ENCODE data around the gene SLC26A8. TPM values are rescaled to one million over a fixed set of nuclear protein-coding genes. Genes with fewer than 3 reads are reported as not detected.

Gene SLC26A8
- total RNA-seq, 4 donors from 2014 or later: not detected

DNA sequence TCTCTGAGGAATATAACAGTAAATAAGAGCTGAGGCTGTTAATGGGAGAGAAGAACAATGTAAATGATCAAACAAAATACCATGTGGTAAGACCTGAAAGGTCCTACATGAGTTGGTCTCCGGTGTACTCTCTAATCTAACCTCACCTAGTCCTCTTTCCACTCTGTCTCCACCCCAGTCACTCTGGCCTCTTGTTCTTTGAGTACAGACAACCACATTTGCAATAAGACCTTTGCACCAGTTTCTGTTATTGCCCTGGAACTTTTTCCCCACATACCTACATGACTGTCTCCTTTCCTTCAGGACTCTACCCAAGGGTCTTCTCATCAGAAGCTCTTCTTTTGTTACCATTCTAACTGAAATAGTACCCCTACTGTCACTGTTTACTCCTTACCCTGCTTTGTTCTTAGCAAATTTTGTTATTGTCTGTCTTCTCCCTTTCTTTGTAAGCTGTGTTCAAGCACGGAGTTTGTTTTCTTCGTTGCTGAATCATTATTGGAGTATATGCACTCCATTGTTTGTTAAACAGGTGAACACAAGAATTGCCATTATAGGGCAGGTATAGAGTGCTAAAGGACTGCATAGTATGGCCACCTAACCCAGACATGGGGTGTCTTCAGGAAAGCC is 40.4 kb upstream of the SLC26A8 start:
- intact Hi-C loops (cut with DNase I; ENCODE audit: low total_unique reads): no loop called here
- H3K4me3 ChIP-seq (ENCODE audit: low read depth, poor library complexity, severe bottlenecking): no peak overlapping the region
- WGBS, 2 donors: 81% methylated on average over 3 of the region's 3 CpGs
- TF ChIP-seq, protein P1, sequence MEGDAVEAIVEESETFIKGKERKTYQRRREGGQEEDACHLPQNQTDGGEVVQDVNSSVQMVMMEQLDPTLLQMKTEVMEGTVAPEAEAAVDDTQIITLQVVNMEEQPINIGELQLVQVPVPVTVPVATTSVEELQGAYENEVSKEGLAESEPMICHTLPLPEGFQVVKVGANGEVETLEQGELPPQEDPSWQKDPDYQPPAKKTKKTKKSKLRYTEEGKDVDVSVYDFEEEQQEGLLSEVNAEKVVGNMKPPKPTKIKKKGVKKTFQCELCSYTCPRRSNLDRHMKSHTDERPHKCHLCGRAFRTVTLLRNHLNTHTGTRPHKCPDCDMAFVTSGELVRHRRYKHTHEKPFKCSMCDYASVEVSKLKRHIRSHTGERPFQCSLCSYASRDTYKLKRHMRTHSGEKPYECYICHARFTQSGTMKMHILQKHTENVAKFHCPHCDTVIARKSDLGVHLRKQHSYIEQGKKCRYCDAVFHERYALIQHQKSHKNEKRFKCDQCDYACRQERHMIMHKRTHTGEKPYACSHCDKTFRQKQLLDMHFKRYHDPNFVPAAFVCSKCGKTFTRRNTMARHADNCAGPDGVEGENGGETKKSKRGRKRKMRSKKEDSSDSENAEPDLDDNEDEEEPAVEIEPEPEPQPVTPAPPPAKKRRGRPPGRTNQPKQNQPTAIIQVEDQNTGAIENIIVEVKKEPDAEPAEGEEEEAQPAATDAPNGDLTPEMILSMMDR (IDR thresholded peaks at IDR 0.05): no peak
- no peak for TF ChIP-seq POLR2A (IDR thresholded peaks at IDR 0.05)
- DNase-seq (ENCODE audit: low spot score in 2 of 2): no peak

DNA sequence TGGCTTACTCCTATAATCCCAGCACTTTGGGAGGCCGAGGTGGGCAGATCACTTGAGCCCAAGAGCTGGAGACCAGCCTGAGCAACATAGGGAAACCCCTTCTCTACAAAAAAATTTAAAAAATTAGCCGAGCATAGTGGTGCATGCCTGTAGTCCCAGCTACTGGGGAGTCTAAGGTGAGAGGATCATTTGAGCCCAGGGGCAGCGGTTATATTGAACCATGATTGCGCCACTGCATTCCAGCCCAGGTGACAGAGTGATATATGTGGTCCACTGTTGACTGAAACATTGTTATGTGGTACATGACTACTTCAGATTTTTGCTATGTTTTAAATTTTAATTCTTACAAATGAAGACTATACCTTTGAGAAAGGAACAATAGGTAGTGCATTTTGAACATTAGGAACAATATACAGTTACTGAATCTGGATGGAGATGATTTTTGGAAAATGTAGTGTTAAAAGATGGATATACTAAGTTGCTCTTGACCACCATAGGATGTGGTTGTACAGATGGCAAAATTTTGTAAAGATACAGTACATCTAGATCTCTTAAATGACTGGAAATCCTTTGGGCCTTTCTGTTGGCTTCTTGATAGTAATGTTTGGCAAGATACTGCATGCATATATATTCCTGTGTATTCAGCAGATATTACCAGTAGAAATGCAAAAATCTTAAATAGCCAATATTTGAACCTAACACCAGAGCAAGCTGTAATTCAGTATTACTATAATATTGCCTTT is 39.0 kb upstream of the SLC26A8 start:
- no peak overlapping the region for H3K4me3 ChIP-seq (ENCODE audit: low read depth, poor library complexity, severe bottlenecking)
- DNase-seq (ENCODE audit: low spot score in 2 of 2): no peak
- intact Hi-C loops (cut with DNase I; ENCODE audit: low total_unique reads): no loop called here
- WGBS, 2 donors: 92 to 99% methylated on average over 4 of the region's 4 CpGs
- TF ChIP-seq, protein P1 (IDR thresholded peaks at IDR 0.05): no peak
- no peak for TF ChIP-seq POLR2A (IDR thresholded peaks at IDR 0.05)

DNA sequence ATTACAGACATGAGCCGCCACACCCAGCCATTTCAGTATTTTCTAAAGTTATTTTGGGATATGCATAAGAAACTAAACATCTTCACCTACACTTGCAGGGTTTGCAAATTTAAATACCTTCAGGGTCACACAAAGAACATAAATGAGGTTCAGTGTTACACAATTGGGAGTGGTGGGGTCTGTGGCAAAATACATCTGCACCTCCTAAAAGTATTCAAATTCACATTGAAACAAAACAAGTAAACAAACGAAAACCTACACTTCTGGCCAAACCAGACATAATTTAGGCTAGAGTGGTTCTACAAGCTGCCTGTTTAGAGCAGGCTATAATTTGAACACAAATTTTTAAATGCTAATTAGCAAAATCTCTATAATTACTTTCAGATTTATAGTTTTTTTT is 37.8 kb upstream of the SLC26A8 start:
- TF ChIP-seq, protein P1 (IDR thresholded peaks at IDR 0.05): no peak
- no peak for TF ChIP-seq POLR2A (IDR thresholded peaks at IDR 0.05)
- 79 to 87% methylated on average over 2 of the region's 2 CpGs for WGBS, 2 donors
- no peak overlapping the region for H3K4me3 ChIP-seq (ENCODE audit: low read depth, poor library complexity, severe bottlenecking)
- DNase-seq (ENCODE audit: low spot score in 2 of 2): no peak
- intact Hi-C loops (cut with DNase I; ENCODE audit: low total_unique reads): no loop called here

DNA sequence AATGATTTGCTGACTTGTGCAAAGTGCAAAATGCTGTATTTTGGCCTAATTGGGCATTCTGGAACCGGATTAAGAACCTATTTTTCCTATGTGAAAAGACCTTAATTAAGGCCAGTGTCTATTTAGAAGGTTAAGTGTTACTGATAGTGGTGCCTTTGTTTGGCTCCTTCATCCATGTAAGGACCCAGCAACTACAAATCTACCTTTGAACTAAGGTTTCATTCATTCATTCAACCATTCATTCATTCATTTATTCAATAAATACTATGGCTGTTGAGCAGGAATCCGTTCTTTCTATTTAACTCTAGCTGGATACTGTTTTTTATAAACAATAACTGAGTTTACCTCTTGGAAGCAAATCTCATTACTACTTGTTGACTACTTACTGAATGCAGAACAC is 36.8 kb upstream of the SLC26A8 start:
- no peak overlapping the region for H3K4me3 ChIP-seq (ENCODE audit: low read depth, poor library complexity, severe bottlenecking)
- 46 to 47% methylated on average over 2 of the region's 2 CpGs for WGBS, 2 donors
- no peak for DNase-seq (ENCODE audit: low spot score in 2 of 2)
- intact Hi-C loops (cut with DNase I; ENCODE audit: low total_unique reads): no loop called here
- TF ChIP-seq, protein P1 (IDR thresholded peaks at IDR 0.05): no peak
- no peak for TF ChIP-seq POLR2A (IDR thresholded peaks at IDR 0.05)

DNA sequence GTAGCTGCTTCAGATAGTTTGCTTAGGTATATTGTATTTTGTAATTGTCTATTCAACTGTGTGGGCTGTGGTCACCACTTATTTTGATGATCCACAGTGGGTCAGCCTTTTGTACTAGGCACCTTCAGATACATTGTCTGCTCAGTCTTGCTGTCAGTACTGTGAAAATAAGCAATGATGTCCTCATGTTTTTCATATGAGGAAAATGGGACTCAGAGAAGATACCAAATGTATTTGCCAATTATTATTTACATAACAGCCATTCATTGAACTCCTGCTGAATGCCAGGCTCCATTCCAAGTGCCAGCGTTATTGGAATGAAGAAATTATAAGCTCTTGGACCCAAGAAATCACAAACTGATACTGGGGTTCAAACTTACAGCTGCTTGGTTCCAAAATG is 31.7 kb upstream of the SLC26A8 start:
- 21 to 26% methylated on average over 1 of the region's 1 CpG for WGBS, 2 donors
- no peak for DNase-seq (ENCODE audit: low spot score in 2 of 2)
- TF ChIP-seq POLR2A (IDR thresholded peaks at IDR 0.05): no peak
- TF ChIP-seq, protein P1 (IDR thresholded peaks at IDR 0.05): no peak
- H3K4me3 ChIP-seq (ENCODE audit: low read depth, poor library complexity, severe bottlenecking): no peak overlapping the region
- intact Hi-C loops (cut with DNase I; ENCODE audit: low total_unique reads): no loop called here
